Sigmoid colon (tissue), 4 donors: ENCODE data around the gene MRTFB.

ENCODE experiments used
- CTCF ChIP-seq, 4 experiments: fragments of 450-650 bp in 3 of 4; fragments of 200-600 bp in 1 of 4; IDR thresholded peaks; one replicate each; pipeline ENCODE4 v1.5.1; 2016 to 2019; ENCODE audit warnings: antibody characterized with exemption in 4 of 4, mild to moderate bottlenecking in 3 of 4, moderate library complexity in 2 of 4
- POLR2AphosphoS5 ChIP-seq, 4 donors: sonication (generic); formaldehyde crosslinking; IDR thresholded peaks; one replicate each; pipeline ENCODE4 v1.6.1; 2017; ENCODE audit warnings: antibody characterized with exemption in 4 of 4

GRCh38 chr16:14175086-14175485 is 104.0 kb downstream of the MRTFB start:
- TF ChIP-seq CTCF (IDR thresholded peaks at IDR 0.05): no peak
- TF ChIP-seq POLR2AphosphoS5 (IDR thresholded peaks at IDR 0.05): no peak
